K562 (cell line): ENCODE data around the gene VGF. TPM values are rescaled to one million over a fixed set of nuclear protein-coding genes. Genes with fewer than 3 reads are reported as not detected.
A peak's percentile ranks its signal among the peaks of the same experiment; 100 is the strongest.

ENCODE experiments used
- AFF1 ChIP-seq, 2 experiments: fragments of 450-650 bp; IDR thresholded peaks; 2 replicates each; pipeline ENCODE4 v1.6.1; 2018; ENCODE audit warnings: mild to moderate bottlenecking in 2 of 2, low read depth in 1 of 2; ENCODE audit not compliant: partially characterized antibody in 2 of 2
- BACH1 ChIP-seq: fragments of 200-800 bp; sonication (Bioruptor generic); IDR thresholded peaks from 2 replicates; pipeline ENCODE4 v1.6.1; 2016; ENCODE audit warnings: missing genetic modification characterization, missing compliant biosample characterization
- CAMTA2 ChIP-seq: fragments of 250-450 bp; sonication (Bioruptor Pico); conservative IDR thresholded peaks from 2 replicates; pipeline ENCODE4 v1.5.1; 2022
- CREB1 ChIP-seq, 2 experiments: sonication (generic) in 1 of 2; formaldehyde crosslinking in 1 of 2; IDR thresholded peaks; 2 replicates each; pipeline versions ENCODE4 v1.6.1 to v1.8.0; 2012 to 2022; ENCODE audit warnings: inconsistent platforms in 1 of 2, mild to moderate bottlenecking in 1 of 2, missing genetic modification reagents in 1 of 2, moderate library complexity in 1 of 2
- ESRRB ChIP-seq: fragments of 250-450 bp; sonication (Bioruptor Pico); IDR thresholded peaks from 2 replicates; pipeline ENCODE4 v1.5.0; 2020; ENCODE audit warnings: mild to moderate bottlenecking, moderate library complexity, borderline replicate concordance
- EWSR1 ChIP-seq: fragments of 450-650 bp; IDR thresholded peaks from 2 replicates; pipeline ENCODE4 v1.6.1; 2018; ENCODE audit warnings: borderline replicate concordance, mild to moderate bottlenecking, low read depth, moderate library complexity; ENCODE audit not compliant: partially characterized antibody
- MAZ ChIP-seq, 2 experiments: fragments of 450-650 bp in 1 of 2; sonication (generic) in 1 of 2; formaldehyde crosslinking; IDR thresholded peaks in 1 of 2; conservative IDR thresholded peaks in 1 of 2; 2 replicates each; pipeline versions ENCODE4 v1.4.0 to v1.5.0; 2020; ENCODE audit warnings: mild to moderate bottlenecking in 1 of 2, missing genetic modification reagents in 1 of 2
- NFYB ChIP-seq: IDR thresholded peaks from 2 replicates; pipeline ENCODE4 v1.6.1; 2011; ENCODE audit warnings: mild to moderate bottlenecking, moderate library complexity; ENCODE audit not compliant: insufficient read length; ENCODE audit errors: extremely low read depth
- NR1H2 ChIP-seq: sonication (generic); formaldehyde crosslinking; IDR thresholded peaks from 2 replicates; pipeline ENCODE4 v1.4.0; 2020; ENCODE audit warnings: mild to moderate bottlenecking, missing genetic modification reagents
- TBL1XR1 ChIP-seq, 2 experiments: IDR thresholded peaks; 2 replicates each; pipeline ENCODE4 v1.6.1; 2012; ENCODE audit warnings: improper control_type of control experiment in 2 of 2, low read length in 2 of 2, mild to moderate bottlenecking in 1 of 2
- YY1 ChIP-seq, 3 experiments: IDR thresholded peaks; 2 replicates each; pipeline ENCODE4 v1.6.1; 2011; ENCODE audit warnings: low read length in 2 of 3, mild to moderate bottlenecking in 2 of 3, moderate library complexity in 2 of 3, borderline replicate concordance in 1 of 3, control low read depth in 1 of 3, low read depth in 1 of 3; ENCODE audit not compliant: insufficient read depth in 3 of 3, insufficient replicate concordance in 2 of 3, control insufficient read depth in 1 of 3, insufficient read length in 1 of 3; ENCODE audit errors: extremely low read depth in 1 of 3
- ZNF408 ChIP-seq: fragments of 250-450 bp; sonication (Bioruptor Pico); IDR thresholded peaks from 2 replicates; pipeline ENCODE4 v1.4.0; 2020; ENCODE audit warnings: low read depth, mild to moderate bottlenecking, moderate library complexity
- polyA plus RNA-seq, 8 experiments: library from polyadenylated mRNA; depleted of rRNA in 4 of 8; stranded (reverse) in 5 of 8; unstranded in 3 of 8; fragments of >200 nt; fragmentation: Nextera tagmentation in 2 of 8; fragmentation: Illumina TruSeq in 1 of 8; extraction: Ambion mirVana in 2 of 8; extraction: Trizol in 1 of 8; gene quantifications; 2 replicates each; pipeline versions ENCODE4 v1.2.1 to v1.2.3, GENCODE V29; 2011 to 2014; ENCODE audit warnings: inconsistent platforms in 1 of 8, missing spikeins in 1 of 8
- total RNA-seq, 7 experiments: library from RNA; depleted of rRNA in 6 of 7; stranded (reverse); fragments of >200 nt in 6 of 7; fragmentation: Illumina TruSeq in 2 of 7; extraction: Trizol in 2 of 7; gene quantifications; 2 replicates each; pipeline versions ENCODE4 v1.2.1 to v1.2.3, GENCODE V29; 2011 to 2021; ENCODE audit warnings: low replicate concordance in 1 of 7
- TF ChIP-seq, protein P1 (sequence below): fragments of 450-650 bp; formaldehyde crosslinking; IDR thresholded peaks from 2 replicates; pipeline ENCODE4 v1.4.0; 2020; ENCODE audit warnings: mild to moderate bottlenecking, mixed read lengths
- TF ChIP-seq, protein P2 (sequence below): sonication (generic); formaldehyde crosslinking; IDR thresholded peaks from 2 replicates; pipeline ENCODE4 v1.8.0; 2022; ENCODE audit warnings: mild to moderate bottlenecking, missing genetic modification reagents
- TF ChIP-seq, protein P3 (sequence below): IDR thresholded peaks from 2 replicates; pipeline ENCODE4 v1.6.1; 2011; ENCODE audit warnings: borderline replicate concordance, low read depth, mild to moderate bottlenecking, moderate library complexity, low read length; ENCODE audit not compliant: insufficient read depth, poor library complexity, severe bottlenecking

The VGF gene
- total and polyA plus RNA-seq, 9 of the 15 experiments (the other 6 are each of a cell fraction or from before 2014, with no cell fraction given): 0.03 to 5.7 (median 0.34) TPM

DNA sequence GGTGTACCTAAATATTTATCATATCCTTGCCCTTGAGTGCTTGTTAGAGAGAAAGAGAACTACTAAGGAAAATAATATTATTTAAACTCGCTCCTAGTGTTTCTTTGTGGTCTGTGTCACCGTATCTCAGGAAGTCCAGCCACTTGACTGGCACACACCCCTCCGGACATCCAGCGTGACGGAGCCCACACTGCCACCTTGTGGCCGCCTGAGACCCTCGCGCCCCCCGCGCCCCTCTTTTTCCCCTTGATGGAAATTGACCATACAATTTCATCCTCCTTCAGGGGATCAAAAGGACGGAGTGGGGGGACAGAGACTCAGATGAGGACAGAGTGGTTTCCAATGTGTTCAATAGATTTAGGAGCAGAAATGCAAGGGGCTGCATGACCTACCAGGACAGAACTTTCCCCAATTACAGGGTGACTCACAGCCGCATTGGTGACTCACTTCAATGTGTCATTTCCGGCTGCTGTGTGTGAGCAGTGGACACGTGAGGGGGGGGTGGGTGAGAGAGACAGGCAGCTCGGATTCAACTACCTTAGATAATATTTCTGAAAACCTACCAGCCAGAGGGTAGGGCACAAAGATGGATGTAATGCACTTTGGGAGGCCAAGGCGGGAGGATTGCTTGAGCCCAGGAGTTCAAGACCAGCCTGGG, 27.0 kb downstream of the VGF start (continued):
- TF ChIP-seq ESRRB (CRISPR knock-in tag) (no peak), CREB1 (IDR thresholded peaks at IDR 0.05) (peak; percentile 82), CREB1 (CRISPR knock-in tag; IDR thresholded peaks at IDR 0.05) (peak; percentile 85), EWSR1 (no peak), NR1H2 (CRISPR knock-in tag) (no peak), NFYB (no peak), BACH1 (peak; percentile 88; the same call in 1 of the 2 replicates), MAZ (CRISPR knock-in tag; conservative IDR thresholded peaks at IDR 0.05 in 1 of 2, IDR thresholded peaks at IDR 0.05 in 1 of 2) (peak; percentile 67 to 87; a peak in 3 of 4 replicates), CAMTA2 (CRISPR knock-in tag) (no peak), TBL1XR1 (IDR thresholded peaks at IDR 0.05; ENCODE audit: low read length in 2 of 2) (peak; percentile 23 to 84; a peak in 3 of 4 replicates), AFF1 (IDR thresholded peaks at IDR 0.05; ENCODE audit: low read depth in 1 of 2, partially characterized antibody in 2 of 2) (peak; percentile 72 to 96), YY1 (IDR thresholded peaks at IDR 0.05; ENCODE audit: borderline replicate concordance in 1 of 3, control insufficient read depth in 1 of 3, extremely low read depth in 1 of 3, insufficient read depth in 3 of 3, insufficient read length in 1 of 3, insufficient replicate concordance in 2 of 3, low read depth in 1 of 3, low read length in 2 of 3) (peak in 1 of 3 experiments; percentile 23), ZNF408 (CRISPR knock-in tag) (no peak)
- TF ChIP-seq, protein P1, sequence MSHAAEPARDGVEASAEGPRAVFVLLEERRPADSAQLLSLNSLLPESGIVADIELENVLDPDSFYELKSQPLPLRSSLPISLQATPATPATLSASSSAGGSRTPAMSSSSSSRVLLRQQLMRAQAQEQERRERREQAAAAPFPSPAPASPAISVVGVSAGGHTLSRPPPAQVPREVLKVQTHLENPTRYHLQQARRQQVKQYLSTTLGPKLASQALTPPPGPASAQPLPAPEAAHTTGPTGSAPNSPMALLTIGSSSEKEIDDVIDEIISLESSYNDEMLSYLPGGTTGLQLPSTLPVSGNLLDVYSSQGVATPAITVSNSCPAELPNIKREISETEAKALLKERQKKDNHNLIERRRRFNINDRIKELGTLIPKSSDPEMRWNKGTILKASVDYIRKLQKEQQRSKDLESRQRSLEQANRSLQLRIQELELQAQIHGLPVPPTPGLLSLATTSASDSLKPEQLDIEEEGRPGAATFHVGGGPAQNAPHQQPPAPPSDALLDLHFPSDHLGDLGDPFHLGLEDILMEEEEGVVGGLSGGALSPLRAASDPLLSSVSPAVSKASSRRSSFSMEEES: no peak
- TF ChIP-seq, protein P2, sequence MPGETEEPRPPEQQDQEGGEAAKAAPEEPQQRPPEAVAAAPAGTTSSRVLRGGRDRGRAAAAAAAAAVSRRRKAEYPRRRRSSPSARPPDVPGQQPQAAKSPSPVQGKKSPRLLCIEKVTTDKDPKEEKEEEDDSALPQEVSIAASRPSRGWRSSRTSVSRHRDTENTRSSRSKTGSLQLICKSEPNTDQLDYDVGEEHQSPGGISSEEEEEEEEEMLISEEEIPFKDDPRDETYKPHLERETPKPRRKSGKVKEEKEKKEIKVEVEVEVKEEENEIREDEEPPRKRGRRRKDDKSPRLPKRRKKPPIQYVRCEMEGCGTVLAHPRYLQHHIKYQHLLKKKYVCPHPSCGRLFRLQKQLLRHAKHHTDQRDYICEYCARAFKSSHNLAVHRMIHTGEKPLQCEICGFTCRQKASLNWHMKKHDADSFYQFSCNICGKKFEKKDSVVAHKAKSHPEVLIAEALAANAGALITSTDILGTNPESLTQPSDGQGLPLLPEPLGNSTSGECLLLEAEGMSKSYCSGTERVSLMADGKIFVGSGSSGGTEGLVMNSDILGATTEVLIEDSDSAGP (CRISPR knock-in tag): no peak
- TF ChIP-seq, protein P3, sequence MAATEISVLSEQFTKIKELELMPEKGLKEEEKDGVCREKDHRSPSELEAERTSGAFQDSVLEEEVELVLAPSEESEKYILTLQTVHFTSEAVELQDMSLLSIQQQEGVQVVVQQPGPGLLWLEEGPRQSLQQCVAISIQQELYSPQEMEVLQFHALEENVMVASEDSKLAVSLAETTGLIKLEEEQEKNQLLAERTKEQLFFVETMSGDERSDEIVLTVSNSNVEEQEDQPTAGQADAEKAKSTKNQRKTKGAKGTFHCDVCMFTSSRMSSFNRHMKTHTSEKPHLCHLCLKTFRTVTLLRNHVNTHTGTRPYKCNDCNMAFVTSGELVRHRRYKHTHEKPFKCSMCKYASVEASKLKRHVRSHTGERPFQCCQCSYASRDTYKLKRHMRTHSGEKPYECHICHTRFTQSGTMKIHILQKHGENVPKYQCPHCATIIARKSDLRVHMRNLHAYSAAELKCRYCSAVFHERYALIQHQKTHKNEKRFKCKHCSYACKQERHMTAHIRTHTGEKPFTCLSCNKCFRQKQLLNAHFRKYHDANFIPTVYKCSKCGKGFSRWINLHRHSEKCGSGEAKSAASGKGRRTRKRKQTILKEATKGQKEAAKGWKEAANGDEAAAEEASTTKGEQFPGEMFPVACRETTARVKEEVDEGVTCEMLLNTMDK: peak; percentile 83
